ENCODE measurements around the gene MAPK4.

Gene MAPK4

GRCh38 chr18:50661013-50661412, 101.1 kb downstream of the MAPK4 start:
- no peak for TF ChIP-seq CTCF (IDR thresholded peaks at IDR 0.05)
- H3K36me3 Mint-ChIP-seq (ENCODE audit: low read depth), result peaks cover 20% of the 10 kb centered on the region
- no peak for DNase-seq
- H3K27ac Mint-ChIP-seq, result no peak overlapping the region
- peaks cover 29% of the 10 kb centered on the region for H3K9me3 Mint-ChIP-seq
- H3K27me3 Mint-ChIP-seq (ENCODE audit: low read depth, poor library complexity), result no peaks in the 10 kb centered on the region
- H3K4me1 Mint-ChIP-seq, result peaks cover 65% of the 10 kb centered on the region
- H3K4me3 Mint-ChIP-seq, result no peak overlapping the region

GRCh38 chr18:50662177-50662576, 102.3 kb downstream of the MAPK4 start:
- Mint-ChIP-seq H3K9me3 (peaks cover 25% of the 10 kb centered on the region), H3K36me3 (ENCODE audit: low read depth) (peaks cover 20% of the 10 kb centered on the region), H3K4me1 (peaks cover 69% of the 10 kb centered on the region), H3K27me3 (ENCODE audit: low read depth, poor library complexity) (no peaks in the 10 kb centered on the region), H3K27ac (peak overlapping the region; percentile 76), H3K4me3 (peak overlapping the region; percentile 36)
- no peak for DNase-seq
- peak; percentile 60 for TF ChIP-seq CTCF (IDR thresholded peaks at IDR 0.05)

GRCh38 chr18:50662775-50663383, 103.0 kb downstream of the MAPK4 start:
- Mint-ChIP-seq H3K4me1 (peaks cover 74% of the 10 kb centered on the region), H3K4me3 (peak overlapping the region; percentile 61), H3K9me3 (peaks cover 24% of the 10 kb centered on the region), H3K27me3 (ENCODE audit: low read depth, poor library complexity) (peaks cover 4% of the 10 kb centered on the region), H3K36me3 (ENCODE audit: low read depth) (peaks cover 24% of the 10 kb centered on the region), H3K27ac (peak overlapping the region; percentile 93)
- no peak for TF ChIP-seq CTCF (IDR thresholded peaks at IDR 0.05)
- DNase-seq, result peak; percentile 42

GRCh38 chr18:50663626-50664441, 103.9 kb downstream of the MAPK4 start:
- Mint-ChIP-seq H3K4me3 (no peak overlapping the region), H3K27me3 (ENCODE audit: low read depth, poor library complexity) (peaks cover 4% of the 10 kb centered on the region), H3K9me3 (peaks cover 24% of the 10 kb centered on the region), H3K36me3 (ENCODE audit: low read depth) (peaks cover 24% of the 10 kb centered on the region), H3K27ac (no peak overlapping the region), H3K4me1 (peaks cover 74% of the 10 kb centered on the region)
- DNase-seq, result no peak
- no peak for TF ChIP-seq CTCF (IDR thresholded peaks at IDR 0.05)

- H3K27me3 Mint-ChIP-seq (ENCODE audit: low read depth, poor library complexity), result peaks cover 4% of the 10 kb centered on the region
- DNase-seq, result no peak
- H3K9me3 Mint-ChIP-seq, result peaks cover 21% of the 10 kb centered on the region
- peak overlapping the region; percentile 37 for H3K4me3 Mint-ChIP-seq
- peaks cover 77% of the 10 kb centered on the region for H3K4me1 Mint-ChIP-seq
- H3K27ac Mint-ChIP-seq, result no peak overlapping the region
- H3K36me3 Mint-ChIP-seq (ENCODE audit: low read depth), result peaks cover 31% of the 10 kb centered on the region
- TF ChIP-seq CTCF (IDR thresholded peaks at IDR 0.05), result no peak
Observed at GRCh38 chr18:50665015-50665414, 105.1 kb downstream of the MAPK4 start.
